K562 (cell line): ENCODE data around the gene PLD3. TPM values are rescaled to one million over a fixed set of nuclear protein-coding genes. Genes with fewer than 3 reads are reported as not detected.
A peak's percentile ranks its signal among the peaks of the same experiment; 100 is the strongest.

ENCODE experiments used
- ATAC-seq: fragments of 200-7000 bp; cut with Tn5 transposase; 3 replicates; pipeline ENCODE4 v1.9.1; 2020; ENCODE audit warnings: moderate library complexity
- BruUV-seq: library from RNA; stranded (reverse); fragments of 400-500 nt; replicated peaks from 2 replicates; lab custom pipeline; 2021; lab: Mats Ljungman, UMichigan
- CTCF ChIA-PET: fragments of 300-600 bp; formaldehyde crosslinking; extraction: SDS; loops from one replicate; lab custom pipeline; 2021; ENCODE audit warnings: low intra/inter-chr PET ratio; lab: Yijun Ruan, JAX
- POLR2A ChIA-PET: fragments of 300-600, 350-650 bp; sonication (Branson Sonifier 250); formaldehyde crosslinking; extraction: SDS; loops from one replicate; lab custom pipeline; 2021; ENCODE audit warnings: antibody characterized with exemption, inconsistent platforms; lab: Yijun Ruan, JAX
- DNase-seq, 4 experiments: peaks; one replicate each; pipeline versions ENCODE4 v3.0.0 to v3.0.0-alpha.2; 2011 to 2018; ENCODE audit warnings: low spot score in 3 of 4, mixed read lengths in 3 of 4; ENCODE audit errors: extremely low read depth in 1 of 4
- FAIRE-seq: peaks from 2 replicates; lab custom pipeline; 2011; peaks lifted over from hg19 to GRCh38; lab: Jason Lieb, UNC
- H2AFZ ChIP-seq: 2 replicates; pipeline ENCODE4 v1.6.0; 2011; ENCODE audit warnings: low read depth, low read length, control low read depth, inconsistent platforms
- H3K27ac ChIP-seq: fragments of 200-600 bp; 3 replicates; pipeline ENCODE4 v1.8.0; 2011; ENCODE audit warnings: low read depth, mild to moderate bottlenecking, control low read depth, inconsistent platforms, low read length, moderate library complexity, mixed read lengths; ENCODE audit errors: extremely low read depth
- H3K27me3 ChIP-seq, 2 experiments: fragments of 300-600 bp in 1 of 2; 2 replicates in 1 of 2; 3 replicates in 1 of 2; pipeline versions ENCODE4 v1.6.0 to v1.8.0; 2011; ENCODE audit warnings: inconsistent platforms in 2 of 2, low read length in 2 of 2, mild to moderate bottlenecking in 1 of 2, mixed read lengths in 1 of 2, moderate library complexity in 1 of 2; ENCODE audit not compliant: control insufficient read depth in 2 of 2, insufficient read depth in 2 of 2
- H3K36me3 ChIP-seq: fragments of 300-600 bp; 3 replicates; pipeline ENCODE4 v1.8.0; 2011; ENCODE audit warnings: mild to moderate bottlenecking, low read length, inconsistent platforms; ENCODE audit not compliant: control insufficient read depth, insufficient read depth
- H3K4me1 ChIP-seq, 2 experiments: fragments of 200-600 bp in 1 of 2; replicated peaks in 1 of 2; 2 replicates in 1 of 2; 3 replicates in 1 of 2; pipeline versions ENCODE4 v1.5.1 to v1.8.0; 2011; ENCODE audit warnings: inconsistent platforms in 2 of 2, low read length in 2 of 2, mild to moderate bottlenecking in 1 of 2, mixed read lengths in 1 of 2, moderate library complexity in 1 of 2; ENCODE audit not compliant: control insufficient read depth in 2 of 2, insufficient read depth in 2 of 2
- H3K4me2 ChIP-seq: 2 replicates; pipeline ENCODE4 v1.6.1; 2011; ENCODE audit warnings: low read length, control low read depth, inconsistent platforms, mixed read lengths; ENCODE audit not compliant: insufficient read depth
- H3K4me3 ChIP-seq: fragments of 200-600 bp; sonication (generic), shearing (Covaris generic); 2 replicates; pipeline ENCODE4 v1.5.1; 2016; ENCODE audit warnings: control low read depth, inconsistent platforms
- H3K79me2 ChIP-seq: fragments of 200-600 bp; 3 replicates; pipeline ENCODE4 v1.8.0; 2011; ENCODE audit warnings: low read length, inconsistent platforms; ENCODE audit not compliant: control insufficient read depth, insufficient read depth
- H3K9ac ChIP-seq, 2 experiments: 2 replicates each; pipeline versions ENCODE4 v1.6.0 to v1.6.1; 2011; ENCODE audit warnings: low read depth in 2 of 2, low read length in 2 of 2, control low read depth in 1 of 2, inconsistent platforms in 1 of 2, mild to moderate bottlenecking in 1 of 2, mixed read lengths in 1 of 2; ENCODE audit not compliant: insufficient read depth in 1 of 2
- H3K9me1 ChIP-seq: one replicate; pipeline ENCODE4 v1.6.0; 2011; ENCODE audit warnings: inconsistent platforms, mild to moderate bottlenecking, low read length, moderate library complexity; ENCODE audit not compliant: control insufficient read depth, insufficient read depth
- H3K9me3 ChIP-seq: replicated peaks from 2 replicates; pipeline ENCODE4 v1.5.1; 2011; ENCODE audit warnings: low read depth, low read length, inconsistent platforms; ENCODE audit not compliant: control insufficient read depth, insufficient read depth
- H4K20me1 ChIP-seq: replicated peaks from 2 replicates; pipeline ENCODE4 v1.6.1; 2011; ENCODE audit warnings: low read length, inconsistent platforms, mixed read lengths; ENCODE audit not compliant: control insufficient read depth, insufficient read depth
- ATF1 ChIP-seq, 2 experiments: fragments of 450-650 bp in 1 of 2; IDR thresholded peaks; 2 replicates each; pipeline ENCODE4 v1.6.1; 2016; ENCODE audit warnings: missing compliant biosample characterization in 1 of 2, missing genetic modification characterization in 1 of 2
- ATF7 ChIP-seq: fragments of 450-650 bp; IDR thresholded peaks from 2 replicates; pipeline ENCODE4 v1.7.1; 2014; ENCODE audit warnings: mild to moderate bottlenecking, moderate library complexity
- BRCA1 ChIP-seq, 2 experiments: fragments of 450-650 bp in 1 of 2; sonication (generic) in 1 of 2; formaldehyde crosslinking in 1 of 2; IDR thresholded peaks; 2 replicates each; pipeline versions ENCODE4 v1.5.0 to v1.6.1; 2017 to 2020; ENCODE audit warnings: mild to moderate bottlenecking in 1 of 2, missing genetic modification reagents in 1 of 2
- CBFB ChIP-seq: sonication (generic); formaldehyde crosslinking; IDR thresholded peaks from 2 replicates; pipeline ENCODE4 v1.4.0; 2020; ENCODE audit warnings: mild to moderate bottlenecking, missing genetic modification reagents
- CBX2 ChIP-seq: fragments of 200-600 bp; sonication (generic); IDR thresholded peaks from one replicate; pipeline ENCODE4 v1.6.1; 2012; ENCODE audit warnings: mild to moderate bottlenecking, low read length, inconsistent platforms; ENCODE audit not compliant: insufficient read depth, poor library complexity, severe bottlenecking
- CBX3 ChIP-seq, 2 experiments: IDR thresholded peaks; 1 replicate in 1 of 2; 2 replicates in 1 of 2; pipeline ENCODE4 v1.6.1; 2012; ENCODE audit warnings: inconsistent platforms in 2 of 2, low read length in 2 of 2, borderline replicate concordance in 1 of 2, control low read depth in 1 of 2
- CREBBP ChIP-seq: IDR thresholded peaks from one replicate; pipeline ENCODE4 v1.6.1; 2012; ENCODE audit warnings: low read depth, mild to moderate bottlenecking, control low read depth, inconsistent platforms, low read length
- CREM ChIP-seq: IDR thresholded peaks from 2 replicates; pipeline ENCODE4 v1.6.1; 2014; ENCODE audit warnings: antibody characterized with exemption, low read depth
- EGR1 ChIP-seq: fragments of 450-650 bp; conservative IDR thresholded peaks from 2 replicates; pipeline ENCODE4 v1.6.1; 2017; ENCODE audit warnings: mild to moderate bottlenecking
- L3MBTL2 ChIP-seq: fragments of 450-650 bp; IDR thresholded peaks from 2 replicates; pipeline ENCODE4 v1.6.1; 2016; ENCODE audit warnings: mild to moderate bottlenecking, moderate library complexity
- MTA3 ChIP-seq: fragments of 450-650 bp; formaldehyde crosslinking; IDR thresholded peaks from 2 replicates; pipeline ENCODE4 v1.6.1; 2017; ENCODE audit warnings: mild to moderate bottlenecking, borderline replicate concordance
- MXI1 ChIP-seq: IDR thresholded peaks from 2 replicates; pipeline ENCODE4 v1.6.1; 2011; ENCODE audit warnings: low read depth, mild to moderate bottlenecking, improper control_type of control experiment, low read length
- POLR3A ChIP-seq: IDR thresholded peaks from 2 replicates; pipeline ENCODE4 v1.6.1; 2011; ENCODE audit warnings: borderline replicate concordance, mild to moderate bottlenecking, moderate library complexity; ENCODE audit not compliant: insufficient read length, insufficient read depth; ENCODE audit errors: extremely low read depth
- SMARCA5 ChIP-seq: fragments of 450-650 bp; IDR thresholded peaks from 2 replicates; pipeline ENCODE4 v1.6.1; 2016
- SMARCE1 ChIP-seq: fragments of 450-650 bp; IDR thresholded peaks from 2 replicates; pipeline ENCODE4 v1.7.1; 2016; ENCODE audit warnings: mild to moderate bottlenecking
- SOX6 ChIP-seq: fragments of 450-650 bp; IDR thresholded peaks from 2 replicates; pipeline ENCODE4 v1.6.1; 2014; ENCODE audit warnings: mild to moderate bottlenecking
- SP1 ChIP-seq: sonication (generic); formaldehyde crosslinking; IDR thresholded peaks from 2 replicates; pipeline ENCODE4 v1.8.1; 2022; ENCODE audit warnings: mild to moderate bottlenecking, missing genetic modification reagents
- SREBF2 ChIP-seq: sonication (generic); formaldehyde crosslinking; IDR thresholded peaks from 2 replicates; pipeline ENCODE4 v1.4.0; 2020; ENCODE audit warnings: mild to moderate bottlenecking, missing genetic modification reagents
- TARDBP ChIP-seq: fragments of 450-650 bp; IDR thresholded peaks from 2 replicates; pipeline ENCODE4 v1.6.1; 2016
- ZBTB7A ChIP-seq: IDR thresholded peaks from 2 replicates; pipeline ENCODE4 v1.6.1; 2011; ENCODE audit warnings: low read depth, mild to moderate bottlenecking, low read length, moderate library complexity, borderline replicate concordance; ENCODE audit not compliant: control insufficient read depth
- ZNF134 ChIP-seq: fragments of 250-450 bp; sonication (Bioruptor Pico); conservative IDR thresholded peaks from 2 replicates; pipeline ENCODE4 v1.4.0; 2020
- ZNF445 ChIP-seq: fragments of 250-450 bp; sonication (Bioruptor Pico); IDR thresholded peaks from 2 replicates; pipeline ENCODE4 v1.4.0; 2020; ENCODE audit warnings: low read depth, mild to moderate bottlenecking, moderate library complexity
- ZNF75A ChIP-seq: fragments of 450-650 bp; formaldehyde crosslinking; IDR thresholded peaks from 2 replicates; pipeline ENCODE4 v1.4.0; 2020; ENCODE audit warnings: mild to moderate bottlenecking
- WGBS: fragments of 100-300 bp; shearing (Covaris generic); methylation state at CpG from one replicate; pipeline ENCODE4 v1.1.6; 2016; ENCODE audit warnings: low coverage, mixed read lengths; ENCODE audit not compliant: insufficient coverage; ENCODE audit errors: missing lambda C conversion rate; 5-methylcytosine and 5-hydroxymethylcytosine counted together
- in situ Hi-C: fragments of 300-500 bp; cut with MboI; formaldehyde crosslinking; loops from 4 replicates; pipeline ENCODE4 v1.15.0; 2018; ENCODE audit warnings: inconsistent platforms, mixed read lengths
- intact Hi-C: fragments of 100-400 bp; cut with micrococcal nuclease; formaldehyde crosslinking; loops from 2 replicates; pipeline ENCODE4 v1.14.2; 2022
- polyA plus RNA-seq, 8 experiments: library from polyadenylated mRNA; depleted of rRNA in 4 of 8; stranded (reverse) in 5 of 8; unstranded in 3 of 8; fragments of >200 nt; fragmentation: Nextera tagmentation in 2 of 8; fragmentation: Illumina TruSeq in 1 of 8; extraction: Ambion mirVana in 2 of 8; extraction: Trizol in 1 of 8; gene quantifications; 2 replicates each; pipeline versions ENCODE4 v1.2.1 to v1.2.3, GENCODE V29; 2011 to 2014; ENCODE audit warnings: inconsistent platforms in 1 of 8, missing spikeins in 1 of 8
- total RNA-seq, 7 experiments: library from RNA; depleted of rRNA in 6 of 7; stranded (reverse); fragments of >200 nt in 6 of 7; fragmentation: Illumina TruSeq in 2 of 7; extraction: Trizol in 2 of 7; gene quantifications; 2 replicates each; pipeline versions ENCODE4 v1.2.1 to v1.2.3, GENCODE V29; 2011 to 2021; ENCODE audit warnings: low replicate concordance in 1 of 7
- TF ChIP-seq, protein P1 (sequence below): IDR thresholded peaks from 2 replicates; pipeline ENCODE4 v1.6.1; 2014; ENCODE audit warnings: antibody characterized with exemption

The PLD3 gene
- total and polyA plus RNA-seq, 9 of the 15 experiments (the other 6 are each of a cell fraction or from before 2014, with no cell fraction given): 2.3 to 128 (median 72.7) TPM

DNA sequence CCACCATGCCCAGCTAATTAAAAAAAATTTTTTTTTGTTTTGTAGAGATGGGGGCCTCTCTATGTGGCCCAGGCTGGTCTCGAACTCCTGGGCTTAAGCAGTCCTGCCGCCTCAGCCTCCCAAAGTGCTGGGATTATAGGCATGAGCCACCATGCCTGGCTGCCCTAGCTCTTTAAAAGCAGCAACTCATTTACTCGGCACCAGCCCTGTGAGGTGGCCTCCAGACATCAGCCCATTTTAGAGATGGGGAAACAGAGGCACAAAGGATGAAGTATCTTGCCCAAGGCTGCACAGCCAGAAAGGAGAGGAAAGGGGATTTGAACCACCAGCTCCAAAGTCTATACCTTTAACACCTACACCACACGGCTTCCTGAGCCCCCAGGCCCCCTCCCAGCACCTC lies 64.4 kb downstream of the PLD3 start (continued):
- 0 out of 3 replicates have a peak, but pooled peaks of 1 of the 2 experiments have one; percentile 32 for TF ChIP-seq CBX3 (IDR thresholded peaks at IDR 0.05; ENCODE audit: borderline replicate concordance in 1 of 2, low read length in 2 of 2)
- TF ChIP-seq SMARCA5: peak; percentile 39; the same call in 1 of the 2 replicates
- TF ChIP-seq SMARCE1: no peak
- no peak for TF ChIP-seq CREBBP
- TF ChIP-seq CBX2: no peak
- TF ChIP-seq ATF7: no peak

DNA sequence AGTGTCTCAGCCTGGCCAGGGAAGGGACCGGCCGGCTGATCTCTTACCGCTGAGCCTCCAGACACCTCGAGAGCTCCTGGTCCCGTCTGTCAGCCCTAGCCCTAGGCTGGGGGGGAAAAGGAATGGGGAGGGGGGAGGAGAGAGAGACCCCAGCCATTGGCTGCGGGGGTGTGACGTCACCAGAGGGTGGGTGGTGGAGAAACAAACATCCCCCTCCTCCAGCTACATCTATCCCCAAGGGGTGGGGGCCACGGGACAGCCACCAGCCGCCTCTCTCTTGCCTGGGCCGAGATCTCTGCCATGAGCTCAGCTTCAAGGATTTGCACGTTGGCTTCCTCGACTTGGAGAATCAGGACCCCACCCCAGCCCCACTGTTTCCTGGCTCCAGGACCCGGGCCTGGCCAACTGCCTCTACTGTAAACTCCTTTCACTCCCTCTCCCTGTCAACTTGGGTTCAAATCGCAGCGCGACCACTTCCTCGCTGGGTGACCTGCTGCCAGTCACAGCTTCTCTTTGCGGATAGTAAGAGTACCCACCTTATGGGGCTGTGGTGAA lies 64.9 kb downstream of the PLD3 start, which contains the start of gene PRX:
Gene PRX, minus strand, starts transcription at position 88 of the 555 bp plus-strand sequence. CDS start 5,446 bp downstream, outside the sequence.
- no peak for FAIRE-seq
- no peaks in the 10 kb centered on the region for H3K9me3 ChIP-seq
- in situ Hi-C loops (no loop called here), intact Hi-C loops (no loop called here)
- WGBS: 67% methylated on average over 13 of the region's 18 CpGs
- H3K9me1 ChIP-seq: no peaks in the 10 kb centered on the region
- ChIA-PET CTCF (no interaction called here), POLR2A (interaction anchor here (1.0 to 2.0 kb wide), 6 partner anchors 8 to 38 kb away, joined by 3 to 6 read pairs (median 5); no protein-coding TSS in a partner anchor)
- peaks cover 28 to 58% of the 10 kb centered on the region in 2 experiments for H3K4me1 ChIP-seq
- no peaks in the 10 kb centered on the region for H3K79me2 ChIP-seq
- DNase-seq: peak; percentile 27 to 56 (median 54)
- no peak within 1 kb of the TSS for H3K4me2 ChIP-seq
- H3K27ac ChIP-seq: no peak within 1 kb of the TSS
- no peak within 1 kb of the TSS for H3K4me3 ChIP-seq
- peak within 1 kb of the TSS; percentile 41; the same call in 1 of the 2 replicates for H2AFZ ChIP-seq
- no peaks in the 10 kb centered on the region for H3K36me3 ChIP-seq
- no peak for ATAC-seq
- no peaks in the 10 kb centered on the region for H4K20me1 ChIP-seq
- H3K27me3 ChIP-seq: no peaks in the 10 kb centered on the region
- H3K9ac ChIP-seq: peak within 1 kb of the TSS in 1 of 2 experiments; percentile 60; a peak in 2 of 4 replicates
- no TSS peak for BruUV-seq
- peak; percentile 24; the same call in 1 of the 2 replicates for TF ChIP-seq ATF1 (CRISPR knock-in tag; IDR thresholded peaks at IDR 0.05)
- peak; percentile 80 for TF ChIP-seq ATF1 (tag; IDR thresholded peaks at IDR 0.05)
- TF ChIP-seq MXI1: no peak
- TF ChIP-seq ZNF75A (CRISPR knock-in tag): no peak
- no peak for TF ChIP-seq L3MBTL2
- TF ChIP-seq ZNF445 (CRISPR knock-in tag): no peak
- TF ChIP-seq SOX6: no peak
- TF ChIP-seq ZNF134: no peak
- TF ChIP-seq MTA3: no peak
- no peak for TF ChIP-seq POLR3A
- no peak for TF ChIP-seq SREBF2
- no peak for TF ChIP-seq SP1 (CRISPR knock-in tag)
- TF ChIP-seq, protein P1, sequence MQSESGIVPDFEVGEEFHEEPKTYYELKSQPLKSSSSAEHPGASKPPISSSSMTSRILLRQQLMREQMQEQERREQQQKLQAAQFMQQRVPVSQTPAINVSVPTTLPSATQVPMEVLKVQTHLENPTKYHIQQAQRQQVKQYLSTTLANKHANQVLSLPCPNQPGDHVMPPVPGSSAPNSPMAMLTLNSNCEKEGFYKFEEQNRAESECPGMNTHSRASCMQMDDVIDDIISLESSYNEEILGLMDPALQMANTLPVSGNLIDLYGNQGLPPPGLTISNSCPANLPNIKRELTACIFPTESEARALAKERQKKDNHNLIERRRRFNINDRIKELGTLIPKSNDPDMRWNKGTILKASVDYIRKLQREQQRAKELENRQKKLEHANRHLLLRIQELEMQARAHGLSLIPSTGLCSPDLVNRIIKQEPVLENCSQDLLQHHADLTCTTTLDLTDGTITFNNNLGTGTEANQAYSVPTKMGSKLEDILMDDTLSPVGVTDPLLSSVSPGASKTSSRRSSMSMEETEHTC: no peak
- no peak for TF ChIP-seq BRCA1 (IDR thresholded peaks at IDR 0.05)
- no peak for TF ChIP-seq BRCA1 (CRISPR knock-in tag; IDR thresholded peaks at IDR 0.05)
- peak; percentile 58; the same call in 1 of the 2 replicates for TF ChIP-seq CREM
- no peak for TF ChIP-seq TARDBP
- TF ChIP-seq EGR1: 0 out of 2 replicates have a peak, but pooled peaks have one; percentile 13
- TF ChIP-seq ZBTB7A: peak; percentile 46; the same call in 1 of the 2 replicates
- no peak for TF ChIP-seq CBFB (CRISPR knock-in tag)
